Endothelial cell (in vitro differentiated cells): ENCODE results near the gene PSG5. TPM values are rescaled to one million over a fixed set of nuclear protein-coding genes. Genes with fewer than 3 reads are reported as not detected.
A peak's percentile ranks its signal among the peaks of the same experiment; 100 is the strongest.
"Not testable (repeated sequence)": the region's sequence is repeated elsewhere in the genome, so short reads cannot be mapped to it uniquely, and the experiment has no call there.

Source experiments
- DNase-seq: peaks from one replicate; pipeline ENCODE4 v3.0.0; 2021; ENCODE audit warnings: low spot score
- H3K27ac Mint-ChIP-seq: one replicate; pipeline ENCODE4 v1.8.0; 2021; ENCODE audit warnings: mixed read lengths, inconsistent platforms; ENCODE audit not compliant: unreplicated experiment
- H3K27me3 Mint-ChIP-seq: one replicate; pipeline ENCODE4 v1.8.0; 2021; ENCODE audit warnings: mild to moderate bottlenecking, moderate library complexity, mixed read lengths, inconsistent platforms; ENCODE audit not compliant: unreplicated experiment
- H3K36me3 Mint-ChIP-seq: one replicate; pipeline ENCODE4 v1.8.0; 2021; ENCODE audit warnings: mild to moderate bottlenecking, low read depth, mixed read lengths, inconsistent platforms; ENCODE audit not compliant: unreplicated experiment
- H3K4me1 Mint-ChIP-seq: one replicate; pipeline ENCODE4 v1.8.0; 2021; ENCODE audit warnings: mild to moderate bottlenecking, mixed read lengths, inconsistent platforms; ENCODE audit not compliant: unreplicated experiment
- H3K4me3 Mint-ChIP-seq: one replicate; pipeline ENCODE4 v1.8.0; 2021; ENCODE audit warnings: mild to moderate bottlenecking, mixed read lengths, inconsistent platforms; ENCODE audit not compliant: unreplicated experiment
- H3K9me3 Mint-ChIP-seq: one replicate; pipeline ENCODE4 v1.8.0; 2021; ENCODE audit warnings: mixed read lengths, inconsistent platforms; ENCODE audit not compliant: unreplicated experiment
- total RNA-seq: library from RNA; stranded (reverse); fragmentation: NEBNext Ultra II Directional; extraction: Animal tissue kit (Norgen Biotek cat#: 25700); gene quantifications from one replicate; pipeline ENCODE4 v1.2.1, GENCODE V29; 2021; ENCODE audit not compliant: unreplicated experiment
- TF ChIP-seq, protein P1 (sequence below): fragments of 200-600 bp; sonication (generic); IDR thresholded peaks from one replicate; pipeline ENCODE4 v1.5.0; 2021; ENCODE audit warnings: antibody characterized with exemption; ENCODE audit not compliant: unreplicated experiment

The PSG5 gene
- total RNA-seq, 1 donor from 2014 or later, result not detected

DNA sequence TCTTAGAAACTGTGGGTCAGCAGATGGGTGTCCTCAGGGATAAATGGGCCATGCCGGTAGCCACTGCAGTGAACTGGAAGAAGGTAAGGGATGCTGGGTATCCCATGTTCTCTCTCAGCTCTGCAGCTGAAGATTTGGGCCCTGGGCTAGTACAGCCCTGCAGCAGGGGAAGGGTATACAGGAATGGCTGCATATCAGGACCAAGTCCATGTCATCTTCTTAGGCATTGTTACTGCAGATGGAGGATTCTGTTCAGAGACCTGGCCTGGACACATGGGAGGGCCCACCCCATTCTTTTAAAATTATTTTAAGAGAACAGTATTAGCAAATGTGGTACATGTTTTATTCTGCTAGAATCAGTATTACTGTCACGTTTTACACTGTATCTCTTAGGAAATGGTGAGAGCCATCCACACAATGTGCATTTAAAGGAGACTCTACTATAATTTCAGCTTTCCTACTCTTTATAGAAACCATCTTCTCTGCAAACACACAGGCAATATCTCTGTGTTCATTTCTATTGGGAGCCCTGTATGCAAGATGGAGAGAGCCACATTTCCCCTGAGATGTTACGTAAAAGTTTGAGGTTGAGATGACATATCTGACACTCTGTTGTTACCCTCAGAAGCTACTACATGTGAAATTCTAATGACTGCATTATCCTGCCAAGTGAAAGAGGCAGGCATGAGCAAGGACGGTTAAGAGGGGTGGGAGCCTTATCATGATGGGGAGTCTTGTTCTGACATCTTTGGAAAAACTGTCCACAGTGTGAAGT is 6.2 kb upstream of the PSG5 start:
- H3K4me1 Mint-ChIP-seq, H3K27ac Mint-ChIP-seq, H3K9me3 Mint-ChIP-seq, H3K36me3 Mint-ChIP-seq, H3K4me3 Mint-ChIP-seq, H3K27me3 Mint-ChIP-seq, DNase-seq: not testable (repeated sequence)

DNA sequence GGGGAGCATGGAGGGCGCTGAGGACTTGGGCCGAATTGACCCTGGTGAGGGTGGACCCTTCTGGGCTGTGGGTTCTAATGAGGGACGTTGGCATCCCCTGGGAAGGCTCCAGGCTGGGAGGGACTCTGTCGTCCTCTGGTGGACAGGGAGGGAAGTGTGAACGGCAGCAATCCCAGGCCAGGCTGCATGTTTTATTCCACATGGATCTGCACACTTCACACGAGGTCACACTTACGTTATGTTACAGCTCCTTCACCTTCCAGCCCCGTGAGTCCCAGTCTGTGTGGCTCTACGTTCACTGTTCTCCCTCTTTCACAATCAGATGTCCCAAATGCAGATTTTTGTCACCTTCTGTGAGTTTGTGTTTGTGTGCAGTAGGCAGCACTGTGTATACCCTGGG is 1.8 kb upstream of the PSG5 start:
- not testable (repeated sequence) for H3K9me3 Mint-ChIP-seq, H3K27me3 Mint-ChIP-seq, H3K27ac Mint-ChIP-seq, H3K36me3 Mint-ChIP-seq, H3K4me1 Mint-ChIP-seq, H3K4me3 Mint-ChIP-seq
- peak; percentile 9 for DNase-seq
- TF ChIP-seq, protein P1, sequence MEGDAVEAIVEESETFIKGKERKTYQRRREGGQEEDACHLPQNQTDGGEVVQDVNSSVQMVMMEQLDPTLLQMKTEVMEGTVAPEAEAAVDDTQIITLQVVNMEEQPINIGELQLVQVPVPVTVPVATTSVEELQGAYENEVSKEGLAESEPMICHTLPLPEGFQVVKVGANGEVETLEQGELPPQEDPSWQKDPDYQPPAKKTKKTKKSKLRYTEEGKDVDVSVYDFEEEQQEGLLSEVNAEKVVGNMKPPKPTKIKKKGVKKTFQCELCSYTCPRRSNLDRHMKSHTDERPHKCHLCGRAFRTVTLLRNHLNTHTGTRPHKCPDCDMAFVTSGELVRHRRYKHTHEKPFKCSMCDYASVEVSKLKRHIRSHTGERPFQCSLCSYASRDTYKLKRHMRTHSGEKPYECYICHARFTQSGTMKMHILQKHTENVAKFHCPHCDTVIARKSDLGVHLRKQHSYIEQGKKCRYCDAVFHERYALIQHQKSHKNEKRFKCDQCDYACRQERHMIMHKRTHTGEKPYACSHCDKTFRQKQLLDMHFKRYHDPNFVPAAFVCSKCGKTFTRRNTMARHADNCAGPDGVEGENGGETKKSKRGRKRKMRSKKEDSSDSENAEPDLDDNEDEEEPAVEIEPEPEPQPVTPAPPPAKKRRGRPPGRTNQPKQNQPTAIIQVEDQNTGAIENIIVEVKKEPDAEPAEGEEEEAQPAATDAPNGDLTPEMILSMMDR, result peak; percentile 36

DNA sequence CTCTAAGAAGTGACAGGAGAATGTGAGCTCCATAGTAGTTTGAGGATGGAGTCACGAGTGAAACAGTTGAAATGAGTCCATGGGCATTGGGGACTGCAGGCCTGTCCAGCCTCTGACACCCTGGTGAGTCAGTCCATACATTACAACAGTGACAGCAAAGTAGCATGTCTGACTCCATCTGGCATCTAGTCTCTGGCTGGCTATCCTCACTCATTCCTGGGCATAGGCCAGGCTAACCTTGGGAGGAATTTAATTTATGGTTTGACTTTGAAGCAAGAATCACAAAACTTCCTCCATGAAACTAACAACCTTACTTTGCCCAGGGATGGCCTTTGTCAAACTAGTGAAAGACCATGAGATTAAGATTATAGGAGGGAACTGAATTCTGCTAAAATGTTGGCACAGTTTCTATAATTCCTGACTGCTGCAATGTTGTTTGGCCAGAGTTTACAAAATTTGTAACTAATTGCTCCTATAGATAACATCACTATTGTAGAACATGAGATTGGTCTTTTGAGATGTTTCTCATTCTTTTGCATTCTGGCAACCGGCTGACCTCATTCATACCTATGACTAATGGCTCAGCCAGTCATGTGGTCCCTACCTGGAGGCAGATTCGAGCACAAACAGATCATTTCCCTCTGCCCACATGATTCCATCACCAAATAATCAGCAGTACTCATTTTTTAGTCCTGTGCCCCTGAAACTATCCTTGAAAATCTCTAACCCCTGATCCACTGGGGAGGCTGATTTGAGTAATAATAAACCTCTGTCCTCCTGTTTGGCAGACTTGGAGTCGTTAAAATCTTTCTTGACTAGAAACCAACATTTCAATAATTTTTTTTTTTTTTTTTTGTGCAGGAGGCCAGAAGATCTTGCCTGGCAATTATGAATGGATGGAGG is 4.2 kb downstream of the PSG5 start:
- not testable (repeated sequence) for H3K27me3 Mint-ChIP-seq, H3K4me3 Mint-ChIP-seq, H3K9me3 Mint-ChIP-seq

DNA sequence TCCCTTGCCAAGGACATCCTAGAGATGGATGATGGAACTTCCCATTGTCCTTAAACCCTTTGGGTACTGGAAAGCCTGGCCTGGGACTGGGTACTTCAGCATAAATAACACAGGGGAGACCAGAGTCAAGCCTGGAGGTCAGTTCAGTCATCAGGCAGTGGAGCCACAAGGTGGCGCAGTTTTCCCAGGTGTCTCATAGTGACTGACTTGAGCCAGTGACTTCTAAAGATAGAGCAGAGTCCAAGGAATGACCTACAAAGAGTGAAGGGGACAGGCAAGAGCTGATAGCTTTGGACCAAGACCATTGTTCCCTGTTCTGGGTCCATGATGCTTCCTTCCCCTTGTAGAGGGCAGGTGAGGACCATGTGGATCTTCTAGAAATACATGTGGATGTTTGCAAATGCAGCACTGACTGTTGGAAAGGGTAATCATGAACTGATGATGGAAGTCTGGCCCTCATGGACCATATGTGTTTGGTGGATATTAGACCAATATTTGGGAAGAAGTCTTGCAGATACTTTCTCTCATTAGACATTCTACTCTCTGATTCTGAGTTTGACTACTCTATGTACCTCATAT is 6.7 kb downstream of the PSG5 start:
- TF ChIP-seq, protein P1, result peak; percentile 31
- H3K27ac Mint-ChIP-seq, H3K9me3 Mint-ChIP-seq, H3K27me3 Mint-ChIP-seq, H3K36me3 Mint-ChIP-seq, H3K4me1 Mint-ChIP-seq, H3K4me3 Mint-ChIP-seq: not testable (repeated sequence)
- DNase-seq, result peak; percentile 35

More for the DNA sequence above, 4.2 kb downstream of the PSG5 start:
- H3K36me3 Mint-ChIP-seq, DNase-seq, H3K27ac Mint-ChIP-seq, H3K4me1 Mint-ChIP-seq: not testable (repeated sequence)

DNA sequence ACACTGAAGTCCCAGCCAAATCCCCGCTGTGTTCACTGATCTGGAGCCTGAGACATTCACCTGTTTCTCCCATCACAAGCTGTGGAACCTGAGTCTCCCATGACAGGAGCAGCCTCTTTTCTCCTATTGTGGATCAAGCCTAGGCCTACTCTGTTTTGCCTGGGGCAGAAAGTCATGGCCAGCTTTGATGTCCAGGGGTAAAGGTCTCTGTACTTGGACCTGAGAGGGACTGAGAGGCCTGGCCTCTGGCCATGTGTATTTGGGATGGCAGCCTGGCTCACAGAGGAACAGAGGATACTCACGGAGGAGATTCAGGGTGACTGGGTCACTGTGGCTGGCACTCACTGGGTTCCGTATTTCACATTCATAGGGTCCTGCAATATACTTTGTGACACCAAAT is 7.8 kb downstream of the PSG5 start:
- not testable (repeated sequence) for H3K27ac Mint-ChIP-seq, H3K36me3 Mint-ChIP-seq, H3K4me3 Mint-ChIP-seq, H3K9me3 Mint-ChIP-seq, H3K4me1 Mint-ChIP-seq, DNase-seq, H3K27me3 Mint-ChIP-seq

DNA sequence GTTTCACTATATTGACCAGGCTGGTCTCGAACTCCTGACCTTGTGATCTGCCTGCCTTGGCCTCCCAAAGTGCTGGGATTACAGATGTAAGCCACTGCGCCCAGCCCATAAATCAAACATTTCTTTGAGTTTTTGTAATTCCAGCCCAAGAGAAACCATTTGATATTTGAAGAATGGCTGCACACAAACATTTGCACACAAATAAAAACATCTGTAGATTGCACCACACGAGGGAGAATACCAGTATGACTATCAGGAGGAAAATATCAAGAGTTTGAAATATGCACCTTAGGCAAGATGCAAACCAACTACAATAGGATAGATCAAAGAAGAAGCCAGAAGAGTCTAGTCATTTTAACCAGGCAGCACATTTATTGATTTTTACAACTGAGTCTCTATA is 20.4 kb downstream of the PSG5 start:
- not testable (repeated sequence) for H3K4me3 Mint-ChIP-seq, H3K4me1 Mint-ChIP-seq, H3K36me3 Mint-ChIP-seq, H3K27ac Mint-ChIP-seq, H3K9me3 Mint-ChIP-seq, DNase-seq, H3K27me3 Mint-ChIP-seq

DNA sequence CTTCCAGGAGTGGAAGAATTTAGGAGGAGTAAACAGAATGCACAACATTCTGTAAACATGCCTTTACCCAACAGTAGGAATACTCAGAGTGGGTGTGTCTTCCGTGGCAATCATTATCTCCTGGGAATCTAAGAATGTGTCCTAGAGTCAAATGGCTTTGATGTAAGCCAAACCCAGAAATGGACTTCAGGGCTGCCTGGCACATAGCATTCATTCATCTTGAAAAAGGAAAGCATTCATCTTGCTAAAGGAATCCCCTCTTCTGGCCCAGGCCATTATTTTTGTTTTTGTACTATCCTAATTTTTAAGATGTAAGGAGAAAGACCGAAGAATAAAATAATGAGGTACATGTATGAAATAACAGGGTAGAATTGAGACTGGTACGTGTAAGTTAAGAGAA is 23.2 kb downstream of the PSG5 start:
- not testable (repeated sequence) for H3K9me3 Mint-ChIP-seq, H3K27ac Mint-ChIP-seq, H3K4me1 Mint-ChIP-seq, DNase-seq, H3K4me3 Mint-ChIP-seq, H3K27me3 Mint-ChIP-seq, H3K36me3 Mint-ChIP-seq

DNA sequence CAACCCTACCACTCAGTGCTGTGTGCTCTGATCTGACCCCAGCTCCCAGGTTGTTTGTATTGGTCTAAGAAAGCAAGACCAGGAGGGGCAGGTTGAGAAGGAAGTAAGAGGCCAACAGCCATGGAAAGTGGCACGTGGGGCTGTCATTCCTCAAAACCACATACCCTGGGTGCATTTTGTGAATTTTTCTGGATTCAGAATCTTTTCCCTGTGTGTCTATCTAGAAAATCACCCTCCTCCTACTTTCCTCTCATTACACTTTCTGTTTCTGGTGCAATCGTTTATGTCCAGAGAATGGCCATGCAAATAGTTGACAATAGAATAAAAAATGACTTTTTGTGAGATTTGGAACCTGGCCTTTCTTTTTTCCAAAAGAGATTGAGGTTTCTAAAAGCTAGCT is 24.1 kb downstream of the PSG5 start:
- not testable (repeated sequence) for H3K27ac Mint-ChIP-seq

More for the DNA sequence above, 24.1 kb downstream of the PSG5 start:
- not testable (repeated sequence) for H3K27me3 Mint-ChIP-seq, DNase-seq, H3K36me3 Mint-ChIP-seq, H3K4me1 Mint-ChIP-seq, H3K4me3 Mint-ChIP-seq, H3K9me3 Mint-ChIP-seq
